Measurements from ENCODE around the gene POLN. TPM values are rescaled to one million over a fixed set of nuclear protein-coding genes. Genes with fewer than 3 reads are reported as not detected.

POLN gene
- total and polyA plus RNA-seq, 2 of the 4 experiments (the other 2 are of a cell fraction), result 0.63 to 0.72 TPM

- Histone ChIP-seq H3K4me2 (ENCODE audit: low read depth, low read length) (no peak overlapping the region), H4K8ac (ENCODE audit: low read depth in 2 of 2, low read length in 2 of 2) (no peak overlapping the region), H2BK15ac (ENCODE audit: low read depth, low read length) (no peak overlapping the region), H2BK5ac (ENCODE audit: low read depth, low read length, poor library complexity, severe bottlenecking) (no peak overlapping the region), H3K27ac (ENCODE audit: insufficient read depth, low read length) (no peak overlapping the region), H4K5ac (ENCODE audit: low read depth, low read length) (no peak overlapping the region), H3K18ac (ENCODE audit: low read depth, low read length) (no peak overlapping the region), H3K4me1 (ENCODE audit: control insufficient read depth, insufficient read depth, low read length) (no peaks in the 10 kb centered on the region), H3K4me3 (ENCODE audit: insufficient read depth, low read depth, low read length) (no peak overlapping the region), H3K9me3 (ENCODE audit: control insufficient read depth, insufficient read depth, low read length) (no peaks in the 10 kb centered on the region), H3K27me3 (ENCODE audit: control insufficient read depth, insufficient read depth, low read length) (no peaks in the 10 kb centered on the region; the same call in 1 of the 2 replicates), H3K23ac (ENCODE audit: low read depth, low read length) (no peak overlapping the region), H4K20me1 (ENCODE audit: insufficient read depth, low read length) (no peaks in the 10 kb centered on the region), H3K9me1 (ENCODE audit: insufficient read depth, low read length) (no peaks in the 10 kb centered on the region), H3K56ac (ENCODE audit: extremely low read depth, insufficient read depth, low read length) (no peak overlapping the region), H2AK9ac (replicated peaks; ENCODE audit: low read depth, low read length, poor library complexity) (no peak overlapping the region), H3K9ac (ENCODE audit: low read depth, low read length) (no peak overlapping the region), H3K79me1 (ENCODE audit: low read depth in 1 of 2, low read length in 2 of 2) (no peaks in the 10 kb centered on the region), H2AFZ (replicated peaks; ENCODE audit: low read length, poor library complexity) (no peak overlapping the region), H4K91ac (ENCODE audit: insufficient read depth, low read depth, low read length) (no peak overlapping the region), H2BK20ac (ENCODE audit: low read depth, low read length) (no peak overlapping the region), H2AK5ac (ENCODE audit: low read depth, low read length) (no peak overlapping the region), H2BK120ac (ENCODE audit: low read depth, low read length) (no peak overlapping the region), H3K36me3 (ENCODE audit: control insufficient read depth, insufficient read depth, low read length) (no peaks in the 10 kb centered on the region), H3K14ac (replicated peaks; ENCODE audit: low read depth, low read length) (no peak overlapping the region), H3K4ac (ENCODE audit: low read depth, low read length) (no peak overlapping the region)
- ATAC-seq (ENCODE audit: low read depth), result no peak
- TF ChIP-seq MAFK (IDR thresholded peaks at IDR 0.05; ENCODE audit: low read depth, low read length), result no peak
- TF ChIP-seq SMC3 (IDR thresholded peaks at IDR 0.05; ENCODE audit: low read depth, low read length), result no peak
- TF ChIP-seq POLR2A (IDR thresholded peaks at IDR 0.05; ENCODE audit: low read depth, low read length), result no peak
- no peak for TF ChIP-seq NFE2L2 (IDR thresholded peaks at IDR 0.05; ENCODE audit: low read depth, low read length)
- TF ChIP-seq CEBPB (IDR thresholded peaks at IDR 0.05; ENCODE audit: low read depth, low read length), result no peak
- TF ChIP-seq RAD21 (IDR thresholded peaks at IDR 0.05; ENCODE audit: low read length), result no peak
- no peak for TF ChIP-seq RCOR1 (IDR thresholded peaks at IDR 0.05; ENCODE audit: insufficient replicate concordance, low read length)
- no peak for TF ChIP-seq ELK1 (IDR thresholded peaks at IDR 0.05; ENCODE audit: borderline replicate concordance, low read depth, low read length)
- no peak for TF ChIP-seq BHLHE40 (IDR thresholded peaks at IDR 0.05; ENCODE audit: low read depth, low read length)
- intact Hi-C loops (cut with micrococcal nuclease), result no loop called here
- POLR2A ChIA-PET (ENCODE audit: unreplicated experiment), result no interaction called here
- no CpG with 5 or more reads among the region's 1 CpG for WGBS, 2 experiments (ENCODE audit: extremely low coverage in 2 of 2, insufficient read length in 1 of 2)
- DNase-seq, result no peak
- BruUV-seq (replicated peaks), result no TSS peak
- in situ Hi-C loops (cut with MboI; ENCODE audit: low sequenced_read_pairs), result no loop called here
- CTCF ChIA-PET, result no interaction called here
- dilution Hi-C loops (cut with HindIII; ENCODE audit: low sequenced_read_pairs, unreplicated experiment), result no loop called here
Observed at GRCh38 chr4:2150076-2150475, 91.8 kb downstream of the POLN start.

All from IMR-90 (cell line).